Trophoblast cell (in vitro differentiated cells and primary cell): Measurements from ENCODE around the gene MPEG1.

ENCODE experiments used
- DNase-seq, 2 donors: peaks; one replicate each; pipeline ENCODE4 v3.0.0-alpha.2; 2016
- H2AFZ ChIP-seq: 2 replicates; pipeline ENCODE4 v1.6.1; 2013; ENCODE audit warnings: low read length, moderate library complexity, mild to moderate bottlenecking; ENCODE audit not compliant: insufficient read depth, poor library complexity
- H2AK5ac ChIP-seq: 2 replicates; pipeline ENCODE4 v1.6.1; 2013; ENCODE audit warnings: mild to moderate bottlenecking, low read length
- H2BK120ac ChIP-seq: 2 replicates; pipeline ENCODE4 v1.6.1; 2013; ENCODE audit warnings: low read length, mild to moderate bottlenecking, moderate library complexity; ENCODE audit not compliant: insufficient read depth, poor library complexity
- H2BK12ac ChIP-seq: 2 replicates; pipeline ENCODE4 v1.6.1; 2013; ENCODE audit warnings: mild to moderate bottlenecking, low read length, moderate library complexity
- H2BK5ac ChIP-seq: 2 replicates; pipeline ENCODE4 v1.6.1; 2013; ENCODE audit warnings: low read length, low read depth, moderate library complexity, mild to moderate bottlenecking; ENCODE audit not compliant: poor library complexity
- H3K14ac ChIP-seq: 2 replicates; pipeline ENCODE4 v1.6.1; 2013; ENCODE audit warnings: mild to moderate bottlenecking, low read length
- H3K18ac ChIP-seq: 2 replicates; pipeline ENCODE4 v1.6.1; 2013; ENCODE audit warnings: mild to moderate bottlenecking, low read length
- H3K23ac ChIP-seq: 2 replicates; pipeline ENCODE4 v1.6.1; 2013; ENCODE audit warnings: low read length
- H3K27ac ChIP-seq: 2 replicates; pipeline ENCODE4 v1.5.1; 2013; ENCODE audit warnings: low read depth, mild to moderate bottlenecking, inconsistent platforms, low read length, moderate library complexity
- H3K27me3 ChIP-seq: 2 replicates; pipeline ENCODE4 v1.6.1; 2013; ENCODE audit warnings: inconsistent platforms, mild to moderate bottlenecking, low read length, moderate library complexity; ENCODE audit not compliant: insufficient read depth
- H3K36me3 ChIP-seq, 2 experiments: 1 replicate in 1 of 2; 2 replicates in 1 of 2; pipeline ENCODE4 v1.6.1; 2013; ENCODE audit warnings: low read length in 2 of 2, mild to moderate bottlenecking in 2 of 2, moderate library complexity in 1 of 2; ENCODE audit not compliant: insufficient read depth in 2 of 2, control insufficient read depth in 1 of 2
- H3K4ac ChIP-seq: 2 replicates; pipeline ENCODE4 v1.6.1; 2013; ENCODE audit warnings: low read depth, mild to moderate bottlenecking, low read length, moderate library complexity
- H3K4me1 ChIP-seq, 2 experiments: 1 replicate in 1 of 2; 2 replicates in 1 of 2; pipeline ENCODE4 v1.6.1; 2013; ENCODE audit warnings: low read length in 2 of 2, mild to moderate bottlenecking in 2 of 2, moderate library complexity in 1 of 2; ENCODE audit not compliant: insufficient read depth in 2 of 2, control insufficient read depth in 1 of 2
- H3K4me2 ChIP-seq: 2 replicates; pipeline ENCODE4 v1.6.1; 2013; ENCODE audit warnings: inconsistent platforms, mild to moderate bottlenecking, low read length, moderate library complexity
- H3K4me3 ChIP-seq: 2 replicates; pipeline ENCODE4 v1.5.1; 2013; ENCODE audit warnings: mild to moderate bottlenecking, low read depth, low read length, inconsistent platforms
- H3K79me1 ChIP-seq: one replicate; pipeline ENCODE4 v1.6.1; 2013; ENCODE audit warnings: low read length
- H3K79me2 ChIP-seq: 2 replicates; pipeline ENCODE4 v1.6.1; 2013; ENCODE audit warnings: low read length, mild to moderate bottlenecking; ENCODE audit not compliant: control insufficient read depth, insufficient read depth, poor library complexity
- H3K9ac ChIP-seq: 2 replicates; pipeline ENCODE4 v1.6.1; 2013; ENCODE audit warnings: mild to moderate bottlenecking, low read length
- H3K9me3 ChIP-seq: 2 replicates; pipeline ENCODE4 v1.6.1; 2013; ENCODE audit warnings: low read depth, mild to moderate bottlenecking, control low read depth, inconsistent platforms, low read length; ENCODE audit not compliant: insufficient read depth
- H4K12ac ChIP-seq: 2 replicates; pipeline ENCODE4 v1.6.1; 2013; ENCODE audit warnings: low read depth, mild to moderate bottlenecking, low read length, moderate library complexity
- H4K8ac ChIP-seq: 2 replicates; pipeline ENCODE4 v1.6.1; 2013; ENCODE audit warnings: low read depth, mild to moderate bottlenecking, low read length, moderate library complexity
- H4K91ac ChIP-seq: one replicate; pipeline ENCODE4 v1.6.1; 2013; ENCODE audit warnings: low read depth, mild to moderate bottlenecking, low read length, moderate library complexity
- WGBS: extraction: QIAGEN DNeasy Blood & Tissue Kit; methylation state at CpG from one replicate; pipeline ENCODE4 v1.1.7; 2013; ENCODE audit warnings: missing lambda C conversion rate; ENCODE audit not compliant: insufficient read length, insufficient coverage; ENCODE audit errors: extremely low coverage; 5-methylcytosine and 5-hydroxymethylcytosine counted together

Gene MPEG1

DNA sequence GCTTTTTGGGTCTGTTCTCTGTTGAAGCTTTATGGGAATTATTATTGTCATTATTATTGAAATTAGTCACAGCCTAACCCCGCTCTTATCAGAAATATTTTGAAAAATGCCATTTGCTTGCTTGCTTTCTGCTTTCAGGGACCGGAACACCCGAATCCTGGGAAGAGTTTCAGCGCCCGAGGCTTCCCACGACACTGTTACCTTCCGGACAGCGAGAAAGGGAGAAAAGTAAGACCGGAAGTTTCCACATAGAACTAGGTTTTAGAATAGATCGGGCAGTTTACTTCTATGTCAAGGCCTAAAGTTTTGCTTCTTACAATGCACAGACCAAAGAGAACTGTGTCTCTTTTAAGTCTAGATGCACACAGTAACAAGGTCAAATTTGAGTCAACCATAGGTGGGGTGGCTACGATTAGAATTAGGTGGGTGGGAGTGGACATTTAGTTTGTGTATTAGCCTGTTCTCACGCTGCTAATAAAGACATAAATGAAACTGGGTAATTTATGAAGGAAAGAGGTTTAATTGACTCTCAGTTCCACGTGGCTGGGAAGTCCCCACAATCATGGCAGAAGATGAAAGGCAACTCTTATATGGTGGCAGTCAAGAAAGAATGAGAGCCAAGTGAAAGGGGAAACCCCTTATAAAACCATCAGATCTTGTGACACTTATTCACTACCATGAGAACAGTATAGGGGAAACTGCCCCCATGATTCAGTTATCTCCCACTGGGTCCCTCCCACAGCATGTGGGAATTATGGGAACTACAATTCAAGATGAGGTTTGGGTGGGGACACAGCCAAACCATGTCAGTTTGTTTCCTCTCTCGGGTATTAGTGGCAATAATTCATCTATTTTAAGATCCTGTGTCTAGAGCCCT is 12.9 kb downstream of the MPEG1 start:
- DNase-seq: no peak
- Histone ChIP-seq H2BK5ac (no peak overlapping the region), H3K4ac (no peak overlapping the region), H3K4me1 (peaks cover 3 to 6% of the 10 kb centered on the region in 2 experiments), H3K9ac (no peak overlapping the region), H3K79me1 (no peaks in the 10 kb centered on the region), H2BK120ac (no peak overlapping the region), H2AFZ (no peak overlapping the region), H4K12ac (no peak overlapping the region), H3K18ac (no peak overlapping the region), H4K8ac (no peak overlapping the region), H4K91ac (no peak overlapping the region), H3K27me3 (no peaks in the 10 kb centered on the region), H3K27ac (no peak overlapping the region), H3K23ac (no peak overlapping the region), H2AK5ac (no peak overlapping the region), H3K9me3 (peaks cover 3% of the 10 kb centered on the region), H2BK12ac (no peak overlapping the region), H3K79me2 (no peaks in the 10 kb centered on the region), H3K4me2 (no peak overlapping the region), H3K36me3 (peaks cover 22 to 39% of the 10 kb centered on the region in 2 experiments), H3K4me3 (no peak overlapping the region), H3K14ac (no peak overlapping the region)
- no CpG with 5 or more reads among the region's 14 CpGs for WGBS

DNA sequence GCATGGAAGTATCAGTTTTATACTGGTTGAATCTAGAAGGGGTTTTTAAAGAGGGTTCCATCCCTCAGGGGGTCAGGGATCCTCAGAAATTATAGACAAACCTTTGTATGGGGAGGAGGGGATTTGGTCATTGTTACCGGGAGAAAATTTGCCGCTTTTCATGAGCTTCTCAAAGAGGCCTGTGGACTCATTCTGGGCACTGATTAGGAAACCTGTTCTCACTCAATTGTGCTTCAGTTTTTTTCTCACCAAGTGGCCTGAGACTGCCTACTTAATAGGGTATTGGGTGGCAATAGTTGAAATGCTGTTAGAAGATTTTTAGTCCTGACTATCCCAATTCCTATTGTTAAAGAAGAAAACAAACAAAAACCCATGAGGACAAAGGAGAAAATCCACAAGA is 14.0 kb downstream of the MPEG1 start:
- no peak overlapping the region for H3K4ac ChIP-seq
- H4K8ac ChIP-seq: no peak overlapping the region
- no peak overlapping the region for H3K4me2 ChIP-seq
- H3K27me3 ChIP-seq: no peaks in the 10 kb centered on the region
- H2BK120ac ChIP-seq: no peak overlapping the region
- WGBS: no CpG with 5 or more reads among the region's 2 CpGs
- no peak overlapping the region for H4K12ac ChIP-seq
- H2BK5ac ChIP-seq: no peak overlapping the region
- H3K36me3 ChIP-seq: peaks cover 22 to 40% of the 10 kb centered on the region in 2 experiments
- no peak overlapping the region for H2AFZ ChIP-seq
- peaks cover under 1% of the 10 kb centered on the region for H3K79me1 ChIP-seq
- H3K9me3 ChIP-seq: peaks cover 3% of the 10 kb centered on the region
- H3K18ac ChIP-seq: no peak overlapping the region
- no peak overlapping the region for H2BK12ac ChIP-seq
- no peak overlapping the region for H3K27ac ChIP-seq
- H3K14ac ChIP-seq: no peak overlapping the region
- H3K4me1 ChIP-seq: peaks cover 3 to 6% of the 10 kb centered on the region in 2 experiments
- no peak overlapping the region for H3K4me3 ChIP-seq
- DNase-seq: no peak
- H3K9ac ChIP-seq: no peak overlapping the region
- H2AK5ac ChIP-seq: no peak overlapping the region
- H3K23ac ChIP-seq: no peak overlapping the region
- no peak overlapping the region for H4K91ac ChIP-seq
- no peaks in the 10 kb centered on the region for H3K79me2 ChIP-seq

DNA sequence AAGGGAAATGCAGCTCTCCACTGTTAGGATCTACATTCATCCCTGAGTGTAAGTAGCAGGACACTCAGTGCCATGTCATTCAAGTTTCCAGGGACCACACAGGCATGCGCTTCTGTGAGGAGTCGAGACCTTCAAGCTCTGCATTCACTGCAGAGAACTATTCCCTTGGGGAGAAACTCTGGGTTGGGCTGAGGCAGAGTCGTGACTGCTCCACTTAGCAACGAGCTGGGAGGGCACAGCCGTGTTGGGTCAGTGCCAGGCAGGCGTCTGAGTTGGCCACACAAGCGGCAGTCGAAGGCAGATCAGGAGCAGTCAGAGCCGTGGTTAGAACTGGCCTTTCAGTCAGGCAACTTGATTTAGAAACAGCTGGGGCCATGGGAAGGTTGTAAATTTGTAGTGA is 14.7 kb downstream of the MPEG1 start:
- no CpG with 5 or more reads among the region's 9 CpGs for WGBS
- Histone ChIP-seq H3K27me3 (no peaks in the 10 kb centered on the region), H3K4ac (no peak overlapping the region), H4K91ac (no peak overlapping the region), H3K18ac (no peak overlapping the region), H2AFZ (no peak overlapping the region), H3K4me2 (no peak overlapping the region), H3K9ac (no peak overlapping the region), H3K23ac (no peak overlapping the region), H2BK12ac (no peak overlapping the region), H3K4me1 (peaks cover 3 to 6% of the 10 kb centered on the region in 2 experiments), H3K79me1 (peaks cover 2% of the 10 kb centered on the region), H3K27ac (no peak overlapping the region), H3K79me2 (no peaks in the 10 kb centered on the region), H2BK5ac (no peak overlapping the region), H2BK120ac (no peak overlapping the region), H3K14ac (no peak overlapping the region), H4K8ac (no peak overlapping the region), H3K4me3 (no peak overlapping the region), H3K9me3 (peaks cover 3% of the 10 kb centered on the region), H3K36me3 (peaks cover 24 to 42% of the 10 kb centered on the region in 2 experiments), H2AK5ac (no peak overlapping the region), H4K12ac (no peak overlapping the region)
- no peak for DNase-seq

DNA sequence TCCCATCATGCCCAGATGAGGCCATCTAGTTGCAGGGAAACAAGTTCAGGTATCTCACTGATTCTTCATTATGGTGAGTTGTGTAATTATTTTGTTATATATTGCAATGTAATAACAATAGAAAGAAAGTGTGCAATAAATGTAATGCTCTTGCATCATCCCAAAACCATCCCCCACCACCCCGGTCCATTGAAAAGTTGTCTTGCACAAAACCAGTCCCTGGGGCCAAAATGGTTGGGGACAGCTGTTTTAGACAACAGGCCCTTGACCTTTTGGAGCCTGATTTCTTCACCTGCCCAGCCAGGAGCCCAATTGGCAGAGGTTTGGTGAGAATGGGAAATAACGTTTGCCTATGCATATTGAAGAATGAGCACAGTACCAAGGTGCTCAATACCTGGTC is 15.9 kb downstream of the MPEG1 start:
- Histone ChIP-seq H3K4me2 (no peak overlapping the region), H3K79me1 (peaks cover 9% of the 10 kb centered on the region), H4K12ac (no peak overlapping the region), H3K79me2 (no peaks in the 10 kb centered on the region), H4K91ac (no peak overlapping the region), H2AFZ (no peak overlapping the region), H3K4me1 (peaks cover 9 to 12% of the 10 kb centered on the region in 2 experiments), H3K27ac (no peak overlapping the region), H3K4me3 (no peak overlapping the region), H3K36me3 (peaks cover 27 to 47% of the 10 kb centered on the region in 2 experiments), H3K4ac (no peak overlapping the region), H3K9ac (no peak overlapping the region), H4K8ac (no peak overlapping the region), H2AK5ac (no peak overlapping the region), H3K27me3 (no peaks in the 10 kb centered on the region), H3K18ac (no peak overlapping the region), H2BK5ac (no peak overlapping the region), H2BK120ac (no peak overlapping the region), H3K9me3 (peaks cover 3% of the 10 kb centered on the region), H2BK12ac (no peak overlapping the region), H3K14ac (no peak overlapping the region), H3K23ac (no peak overlapping the region)
- DNase-seq: no peak
- no CpG with 5 or more reads among the region's 2 CpGs for WGBS
